ENCODE data around the gene CD300H. TPM values are rescaled to one million over a fixed set of nuclear protein-coding genes. Genes with fewer than 3 reads are reported as not detected.

Gene CD300H
- total RNA-seq (2021; ENCODE audit: unreplicated experiment) = not detected
- 0.30 TPM in 1 of 2 replicates, not detected in the other for polyA plus RNA-seq (2012)
- Bru-seq, nascent RNA = percentile 7 among the genes with signal in this experiment
- not detected for BruChase-seq, experiment 1, labeled RNA remaining after a 6-hour chase
- BruChase-seq, experiment 2, labeled RNA remaining after a 2-hour chase = not detected
- long read RNA-seq = 0 reads

DNA sequence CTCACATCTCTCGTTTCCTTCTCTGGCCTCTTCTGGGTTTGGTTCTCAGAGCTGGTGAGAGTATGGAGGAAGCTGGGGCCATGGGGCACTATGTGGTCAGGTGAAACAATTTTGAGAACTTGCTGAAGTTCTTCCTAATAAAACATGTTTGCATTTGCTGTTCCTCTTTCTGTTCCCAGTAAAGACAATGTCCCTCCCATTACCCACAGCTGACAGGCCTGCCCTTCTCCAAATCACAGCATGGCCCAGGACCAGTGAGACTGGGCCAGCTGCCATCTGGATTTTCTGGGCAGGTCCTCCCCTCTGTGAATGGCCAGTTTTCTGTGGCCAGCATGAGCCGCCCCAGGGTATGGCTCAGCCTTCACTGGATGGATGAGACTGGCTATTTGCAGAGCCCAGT, at the start of gene CD300H:
CD300H (minus strand) TSS at position 113 of the 400 bp plus-strand sequence.
- Histone ChIP-seq H3K9ac (ENCODE audit: low read length) (no peak within 1 kb of the TSS), H3K4me3 (replicated peaks in 1 of 2; ENCODE audit: low read depth in 1 of 2, low read length in 2 of 2) (no peak within 1 kb of the TSS), H3K4me2 (ENCODE audit: low read length) (no peak within 1 kb of the TSS), H4K20me1 (ENCODE audit: insufficient read depth) (no peaks in the 10 kb centered on the region), H3K79me2 (ENCODE audit: insufficient read depth, low read length) (no peaks in the 10 kb centered on the region), H3K27me3 (ENCODE audit: insufficient read depth, low read length) (no peaks in the 10 kb centered on the region; the same call in 1 of the 2 replicates), H2AFZ (ENCODE audit: low read depth, low read length, poor library complexity, severe bottlenecking) (no peak within 1 kb of the TSS), H3K4me1 (ENCODE audit: control insufficient read depth in 1 of 2, insufficient read depth in 2 of 2, low read length in 2 of 2) (peaks cover 14 to 25% of the 10 kb centered on the region in 2 experiments), H3K9me3 (ENCODE audit: control insufficient read depth in 1 of 2, insufficient read depth in 1 of 2, low read depth in 1 of 2, low read length in 2 of 2) (no peaks in the 10 kb centered on the region), H3K27ac (ENCODE audit: low read depth, low read length) (no peak within 1 kb of the TSS), H3K36me3 (ENCODE audit: control insufficient read depth in 1 of 2, insufficient read depth in 2 of 2, low read length in 2 of 2) (no peaks in the 10 kb centered on the region), H3K9me2 (ENCODE audit: insufficient read depth) (no peaks in the 10 kb centered on the region)
- BruUV-seq (replicated peaks) = no TSS peak
- CTCF ChIA-PET = interaction anchor here (1.6 to 4.0 kb wide), 7 partner anchors 9 to 187 kb away, joined by 3 to 30 read pairs (median 11); partner anchors contain the start of gene CD300LD
- RAD21 ChIA-PET (ENCODE audit: low non-redundant PET in 1 of 2, low total read pairs in 2 of 2, uncharacterized antibody in 2 of 2, unreplicated experiment in 2 of 2) = no interaction called here
- intact Hi-C loops (cut with micrococcal nuclease) = no loop called here
- TF ChIP-seq EGR1 (IDR thresholded peaks at IDR 0.05; ENCODE audit: low read depth) = no peak
- TF ChIP-seq, protein P1, sequence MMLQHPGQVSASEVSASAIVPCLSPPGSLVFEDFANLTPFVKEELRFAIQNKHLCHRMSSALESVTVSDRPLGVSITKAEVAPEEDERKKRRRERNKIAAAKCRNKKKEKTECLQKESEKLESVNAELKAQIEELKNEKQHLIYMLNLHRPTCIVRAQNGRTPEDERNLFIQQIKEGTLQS (IDR thresholded peaks at IDR 0.05) = no peak
- no peak for TF ChIP-seq FOSL1 (IDR thresholded peaks at IDR 0.05; ENCODE audit: low read depth)
- TF ChIP-seq, protein P2, sequence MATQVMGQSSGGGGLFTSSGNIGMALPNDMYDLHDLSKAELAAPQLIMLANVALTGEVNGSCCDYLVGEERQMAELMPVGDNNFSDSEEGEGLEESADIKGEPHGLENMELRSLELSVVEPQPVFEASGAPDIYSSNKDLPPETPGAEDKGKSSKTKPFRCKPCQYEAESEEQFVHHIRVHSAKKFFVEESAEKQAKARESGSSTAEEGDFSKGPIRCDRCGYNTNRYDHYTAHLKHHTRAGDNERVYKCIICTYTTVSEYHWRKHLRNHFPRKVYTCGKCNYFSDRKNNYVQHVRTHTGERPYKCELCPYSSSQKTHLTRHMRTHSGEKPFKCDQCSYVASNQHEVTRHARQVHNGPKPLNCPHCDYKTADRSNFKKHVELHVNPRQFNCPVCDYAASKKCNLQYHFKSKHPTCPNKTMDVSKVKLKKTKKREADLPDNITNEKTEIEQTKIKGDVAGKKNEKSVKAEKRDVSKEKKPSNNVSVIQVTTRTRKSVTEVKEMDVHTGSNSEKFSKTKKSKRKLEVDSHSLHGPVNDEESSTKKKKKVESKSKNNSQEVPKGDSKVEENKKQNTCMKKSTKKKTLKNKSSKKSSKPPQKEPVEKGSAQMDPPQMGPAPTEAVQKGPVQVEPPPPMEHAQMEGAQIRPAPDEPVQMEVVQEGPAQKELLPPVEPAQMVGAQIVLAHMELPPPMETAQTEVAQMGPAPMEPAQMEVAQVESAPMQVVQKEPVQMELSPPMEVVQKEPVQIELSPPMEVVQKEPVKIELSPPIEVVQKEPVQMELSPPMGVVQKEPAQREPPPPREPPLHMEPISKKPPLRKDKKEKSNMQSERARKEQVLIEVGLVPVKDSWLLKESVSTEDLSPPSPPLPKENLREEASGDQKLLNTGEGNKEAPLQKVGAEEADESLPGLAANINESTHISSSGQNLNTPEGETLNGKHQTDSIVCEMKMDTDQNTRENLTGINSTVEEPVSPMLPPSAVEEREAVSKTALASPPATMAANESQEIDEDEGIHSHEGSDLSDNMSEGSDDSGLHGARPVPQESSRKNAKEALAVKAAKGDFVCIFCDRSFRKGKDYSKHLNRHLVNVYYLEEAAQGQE (IDR thresholded peaks at IDR 0.05; ENCODE audit: low read depth) = no peak
- TF ChIP-seq EZH2phosphoT487 (IDR thresholded peaks at IDR 0.05; ENCODE audit: borderline replicate concordance) = no peak
- TF ChIP-seq, protein P3, sequence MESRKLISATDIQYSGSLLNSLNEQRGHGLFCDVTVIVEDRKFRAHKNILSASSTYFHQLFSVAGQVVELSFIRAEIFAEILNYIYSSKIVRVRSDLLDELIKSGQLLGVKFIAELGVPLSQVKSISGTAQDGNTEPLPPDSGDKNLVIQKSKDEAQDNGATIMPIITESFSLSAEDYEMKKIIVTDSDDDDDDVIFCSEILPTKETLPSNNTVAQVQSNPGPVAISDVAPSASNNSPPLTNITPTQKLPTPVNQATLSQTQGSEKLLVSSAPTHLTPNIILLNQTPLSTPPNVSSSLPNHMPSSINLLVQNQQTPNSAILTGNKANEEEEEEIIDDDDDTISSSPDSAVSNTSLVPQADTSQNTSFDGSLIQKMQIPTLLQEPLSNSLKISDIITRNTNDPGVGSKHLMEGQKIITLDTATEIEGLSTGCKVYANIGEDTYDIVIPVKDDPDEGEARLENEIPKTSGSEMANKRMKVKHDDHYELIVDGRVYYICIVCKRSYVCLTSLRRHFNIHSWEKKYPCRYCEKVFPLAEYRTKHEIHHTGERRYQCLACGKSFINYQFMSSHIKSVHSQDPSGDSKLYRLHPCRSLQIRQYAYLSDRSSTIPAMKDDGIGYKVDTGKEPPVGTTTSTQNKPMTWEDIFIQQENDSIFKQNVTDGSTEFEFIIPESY (IDR thresholded peaks at IDR 0.05; ENCODE audit: extremely low read depth, insufficient replicate concordance, low read length) = no peak
- TF ChIP-seq SRF (IDR thresholded peaks at IDR 0.05; ENCODE audit: low read depth) = no peak
- no peak for TF ChIP-seq SP1 (IDR thresholded peaks at IDR 0.05; ENCODE audit: low read depth)
- no peak for TF ChIP-seq YY1 (IDR thresholded peaks at IDR 0.05; ENCODE audit: extremely low read depth, insufficient replicate concordance, low read depth, low read length)
- TF ChIP-seq ZNF274 (IDR thresholded peaks at IDR 0.05; ENCODE audit: low read depth, low read length) = no peak
- TF ChIP-seq, protein P4, sequence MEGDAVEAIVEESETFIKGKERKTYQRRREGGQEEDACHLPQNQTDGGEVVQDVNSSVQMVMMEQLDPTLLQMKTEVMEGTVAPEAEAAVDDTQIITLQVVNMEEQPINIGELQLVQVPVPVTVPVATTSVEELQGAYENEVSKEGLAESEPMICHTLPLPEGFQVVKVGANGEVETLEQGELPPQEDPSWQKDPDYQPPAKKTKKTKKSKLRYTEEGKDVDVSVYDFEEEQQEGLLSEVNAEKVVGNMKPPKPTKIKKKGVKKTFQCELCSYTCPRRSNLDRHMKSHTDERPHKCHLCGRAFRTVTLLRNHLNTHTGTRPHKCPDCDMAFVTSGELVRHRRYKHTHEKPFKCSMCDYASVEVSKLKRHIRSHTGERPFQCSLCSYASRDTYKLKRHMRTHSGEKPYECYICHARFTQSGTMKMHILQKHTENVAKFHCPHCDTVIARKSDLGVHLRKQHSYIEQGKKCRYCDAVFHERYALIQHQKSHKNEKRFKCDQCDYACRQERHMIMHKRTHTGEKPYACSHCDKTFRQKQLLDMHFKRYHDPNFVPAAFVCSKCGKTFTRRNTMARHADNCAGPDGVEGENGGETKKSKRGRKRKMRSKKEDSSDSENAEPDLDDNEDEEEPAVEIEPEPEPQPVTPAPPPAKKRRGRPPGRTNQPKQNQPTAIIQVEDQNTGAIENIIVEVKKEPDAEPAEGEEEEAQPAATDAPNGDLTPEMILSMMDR (IDR thresholded peaks at IDR 0.05 in 2 of 3, conservative IDR thresholded peaks at IDR 0.05 in 1 of 3; ENCODE audit: borderline replicate concordance in 1 of 3, insufficient read depth in 1 of 3, low read depth in 2 of 3, low read length in 2 of 3) = no peak
- ATAC-seq (no peak), DNase-seq (ENCODE audit: low read depth, low spot score) (no peak)
- POLR2A ChIA-PET = no interaction called here

All from HCT116 (cell line).